Thyroid gland (tissue), 4 donors: ENCODE measurements around the gene GOLGA3.

ENCODE experiments used
- CTCF ChIP-seq, 6 experiments: fragments of 200-600 bp in 3 of 6; fragments of 450-650 bp in 3 of 6; sonication (generic) in 3 of 6; IDR thresholded peaks; one replicate each; pipeline ENCODE4 v1.5.1; 2016 to 2019; ENCODE audit warnings: antibody characterized with exemption in 6 of 6, mild to moderate bottlenecking in 2 of 6, inconsistent platforms in 1 of 6, moderate library complexity in 1 of 6
- POLR2A ChIP-seq, 2 donors: fragments of 450-650 bp; IDR thresholded peaks; one replicate each; pipeline ENCODE4 v1.6.1; 2017; ENCODE audit warnings: antibody characterized with exemption in 2 of 2, mild to moderate bottlenecking in 2 of 2, moderate library complexity in 1 of 2

DNA sequence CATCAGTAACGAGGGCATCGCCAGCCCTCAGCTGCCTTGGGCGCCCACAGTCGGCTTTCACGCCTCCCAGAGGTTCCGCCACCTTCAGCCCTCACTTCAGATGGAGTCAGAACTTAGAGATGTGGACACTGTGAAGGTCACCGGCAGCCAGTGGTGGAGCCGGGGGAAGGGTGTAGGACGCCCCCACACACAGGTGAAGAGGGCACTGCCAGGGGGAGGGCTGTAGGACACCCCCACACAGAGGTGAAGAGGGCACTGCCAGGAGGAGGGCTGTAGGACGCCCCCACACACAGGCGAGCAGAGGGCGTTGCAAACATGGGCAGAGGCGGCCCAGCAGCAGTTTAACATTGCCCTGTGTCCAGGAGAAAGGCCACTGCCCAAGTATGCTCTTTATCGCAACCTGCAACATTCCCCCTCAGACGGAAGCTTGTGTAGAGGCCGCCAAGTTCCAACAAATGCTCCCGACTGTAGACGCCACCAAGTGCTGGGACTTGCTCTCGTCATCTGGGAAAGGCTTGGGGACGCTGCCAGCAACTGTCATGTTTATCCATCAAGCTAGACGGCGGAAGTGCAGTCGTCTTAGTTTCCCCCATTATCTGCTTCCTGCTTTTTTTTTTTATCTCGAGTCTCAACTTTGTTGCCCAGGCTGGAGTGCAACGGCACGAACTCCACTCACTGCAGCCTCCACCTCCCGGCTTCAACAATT, 62.1 kb downstream of the GOLGA3 start:
- TF ChIP-seq CTCF (IDR thresholded peaks at IDR 0.05) (no peak), POLR2A (IDR thresholded peaks at IDR 0.05) (no peak)
